ENCODE data around the gene GATA5.

GATA5 gene, protein sequence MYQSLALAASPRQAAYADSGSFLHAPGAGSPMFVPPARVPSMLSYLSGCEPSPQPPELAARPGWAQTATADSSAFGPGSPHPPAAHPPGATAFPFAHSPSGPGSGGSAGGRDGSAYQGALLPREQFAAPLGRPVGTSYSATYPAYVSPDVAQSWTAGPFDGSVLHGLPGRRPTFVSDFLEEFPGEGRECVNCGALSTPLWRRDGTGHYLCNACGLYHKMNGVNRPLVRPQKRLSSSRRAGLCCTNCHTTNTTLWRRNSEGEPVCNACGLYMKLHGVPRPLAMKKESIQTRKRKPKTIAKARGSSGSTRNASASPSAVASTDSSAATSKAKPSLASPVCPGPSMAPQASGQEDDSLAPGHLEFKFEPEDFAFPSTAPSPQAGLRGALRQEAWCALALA

DNA sequence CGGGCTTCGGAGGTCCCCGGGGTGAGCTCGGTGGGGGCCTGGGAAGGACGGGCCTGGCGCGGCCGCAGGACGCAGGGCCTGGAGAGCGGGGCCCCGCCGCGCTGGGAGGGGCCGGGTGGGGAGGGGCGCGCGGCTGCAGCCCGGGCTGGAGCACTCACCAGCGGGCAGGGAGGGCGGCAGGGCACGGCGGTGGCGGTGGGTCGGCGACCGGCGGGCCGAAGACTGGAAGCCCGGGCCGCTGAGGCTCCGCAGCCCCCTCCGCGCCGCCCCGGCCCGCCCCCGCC, at the start of gene GATA5:
TSS of gene GATA5 (minus strand) at position 224 of the 284 bp plus-strand sequence. CDS start 474 bp downstream, outside the sequence.
- DNase-seq (ENCODE audit: low read depth), result no peak

DNA sequence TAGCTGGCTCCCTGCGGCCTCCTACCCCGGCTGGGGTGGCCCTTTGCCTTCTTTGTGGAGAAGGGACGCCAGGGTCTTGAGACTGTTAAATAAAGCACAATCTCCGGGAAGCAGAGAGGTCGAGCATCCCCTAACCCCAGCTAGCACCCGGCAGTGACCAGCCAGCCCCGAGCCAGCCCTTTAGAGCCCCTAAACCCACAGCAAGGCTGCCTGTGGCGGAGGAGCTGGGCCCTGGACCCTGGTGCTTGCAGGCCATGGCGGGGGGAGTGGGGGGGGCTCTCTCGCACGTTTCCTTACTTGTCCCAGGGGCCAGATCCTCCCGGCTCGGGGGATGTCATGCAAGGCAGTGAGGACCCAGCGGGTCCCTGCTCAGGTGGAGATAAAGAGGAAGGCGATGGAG, 49.2 kb upstream of the GATA5 start:
- no peak for DNase-seq (ENCODE audit: low read depth)

DNA sequence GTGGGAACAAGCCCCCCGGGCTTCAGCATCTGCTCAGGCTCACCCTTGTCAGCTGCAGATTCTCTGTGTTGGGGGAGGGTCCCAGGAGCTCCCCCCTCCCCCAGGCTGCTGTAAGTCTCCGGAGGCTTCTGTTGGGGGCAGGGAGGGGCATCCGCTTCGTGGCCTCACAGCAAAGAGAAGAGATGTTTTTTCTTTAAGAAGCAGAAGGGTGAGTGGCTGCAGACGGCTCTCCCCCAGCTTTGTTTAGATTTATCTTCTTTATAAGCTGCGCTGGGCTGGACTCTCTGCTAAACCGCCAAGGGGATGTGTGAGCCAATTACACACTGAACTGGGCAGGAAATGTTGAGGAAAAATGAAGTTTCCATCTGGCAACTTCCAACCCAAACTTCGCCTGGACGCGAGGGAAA, 48.7 kb upstream of the GATA5 start:
- no peak for DNase-seq (ENCODE audit: low read depth)

DNA sequence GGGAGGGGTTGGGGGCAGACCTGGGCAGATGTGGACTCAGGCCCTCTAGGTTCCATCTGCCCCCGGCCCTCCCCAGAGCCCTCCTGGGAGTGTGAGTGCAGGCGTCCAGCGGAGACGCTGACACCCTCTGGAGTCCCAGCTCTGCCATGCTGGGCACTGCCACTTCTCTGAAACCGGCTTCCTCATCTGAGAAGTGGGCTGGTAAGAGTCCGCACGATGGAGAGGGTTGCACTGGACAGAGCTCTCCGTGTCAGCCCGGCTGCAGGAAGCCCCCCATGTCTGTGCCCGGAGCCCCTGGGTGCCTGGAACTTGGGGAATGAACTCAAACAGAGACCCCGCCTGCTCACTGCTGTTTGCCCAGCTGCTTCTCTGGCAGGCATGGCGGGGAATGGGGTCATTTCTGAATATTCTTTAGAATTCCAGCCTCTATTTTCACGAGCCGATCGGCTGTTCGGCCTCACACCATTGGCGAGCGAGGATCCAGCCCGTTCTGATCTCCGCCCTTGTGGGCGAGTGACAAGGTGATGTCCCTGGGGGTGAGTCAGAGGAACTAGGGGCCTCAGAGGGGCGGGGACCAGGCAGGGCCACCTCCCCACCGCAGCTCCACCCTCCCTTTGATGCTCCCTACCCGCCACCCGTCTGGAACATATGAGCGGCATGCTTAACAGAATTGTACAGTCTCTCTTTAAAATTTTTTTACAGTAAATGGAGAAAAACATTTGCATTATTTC, 47.8 kb upstream of the GATA5 start:
- no peak for DNase-seq (ENCODE audit: low read depth)

DNA sequence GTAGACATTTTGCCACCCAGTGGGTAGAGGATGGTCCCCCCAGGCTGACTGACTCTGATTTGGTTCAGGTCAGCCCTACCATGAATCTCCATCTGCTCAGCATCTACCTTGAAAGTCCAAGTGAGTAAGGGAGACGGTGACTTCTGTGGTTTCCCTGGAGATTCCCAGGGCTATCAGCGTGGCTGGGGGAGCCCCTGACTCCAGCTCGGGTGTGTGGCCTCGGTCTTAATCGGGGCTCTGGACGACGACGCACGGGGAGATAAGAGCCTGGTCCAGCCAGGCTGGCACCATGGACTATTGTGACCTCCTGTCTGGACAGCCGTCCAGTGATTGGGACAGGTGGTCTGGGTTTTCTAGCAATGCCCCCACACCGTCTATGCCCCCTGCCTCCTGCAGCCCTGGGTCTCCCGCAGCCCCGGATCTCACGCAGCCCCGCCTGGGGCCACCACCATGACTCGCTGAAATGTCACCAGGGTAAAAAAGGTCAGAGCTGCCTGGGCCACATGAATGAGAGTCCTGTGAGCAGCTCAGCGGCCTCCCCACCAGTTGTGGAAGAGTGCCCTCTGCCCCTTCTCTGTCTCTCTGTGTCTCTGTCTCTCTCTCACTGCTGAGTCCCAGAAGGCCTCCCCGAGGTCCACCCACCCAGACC, 47.1 kb upstream of the GATA5 start:
- DNase-seq (ENCODE audit: low read depth), result no peak

DNA sequence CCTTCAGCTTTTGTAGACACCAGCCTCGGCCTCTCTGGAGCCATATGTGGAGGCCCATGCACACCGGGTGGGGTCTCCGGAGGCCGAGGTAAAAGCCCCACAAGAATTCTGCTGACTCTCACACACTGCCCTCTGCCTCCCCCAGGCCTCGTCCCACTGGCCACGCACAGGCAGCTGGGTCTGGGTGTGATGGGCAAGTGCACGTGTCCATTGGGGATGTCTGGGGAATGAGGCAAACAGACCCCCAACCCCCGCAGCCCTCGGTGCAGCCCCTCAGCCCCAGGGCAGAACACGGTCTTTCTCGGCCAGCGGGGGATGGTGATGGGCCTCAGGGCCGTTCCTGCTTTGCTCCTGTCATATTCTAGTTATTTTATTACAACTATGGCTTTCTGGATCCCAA, 44.0 kb upstream of the GATA5 start:
- DNase-seq (ENCODE audit: low read depth), result no peak

DNA sequence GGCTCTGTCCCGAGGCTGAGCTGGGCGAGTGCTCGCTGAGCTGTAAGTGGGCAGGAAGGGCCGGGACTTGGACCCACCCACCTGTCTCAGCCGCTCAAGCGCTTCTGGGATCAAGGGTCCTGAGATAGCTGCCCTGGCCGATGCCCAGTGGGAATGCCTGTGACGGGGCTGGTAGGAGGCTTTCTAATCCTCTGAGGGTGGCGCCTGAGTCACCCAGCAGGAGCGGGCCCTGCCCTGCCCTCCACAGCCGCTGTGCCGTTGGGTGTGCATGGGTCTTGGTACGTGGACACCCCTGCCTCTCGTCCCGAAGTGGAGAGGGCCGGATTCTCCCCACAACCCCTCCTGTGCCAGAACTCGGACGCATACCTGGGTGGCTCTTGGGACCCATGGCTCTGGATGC, 43.1 kb upstream of the GATA5 start:
- no peak for DNase-seq (ENCODE audit: low read depth)

DNA sequence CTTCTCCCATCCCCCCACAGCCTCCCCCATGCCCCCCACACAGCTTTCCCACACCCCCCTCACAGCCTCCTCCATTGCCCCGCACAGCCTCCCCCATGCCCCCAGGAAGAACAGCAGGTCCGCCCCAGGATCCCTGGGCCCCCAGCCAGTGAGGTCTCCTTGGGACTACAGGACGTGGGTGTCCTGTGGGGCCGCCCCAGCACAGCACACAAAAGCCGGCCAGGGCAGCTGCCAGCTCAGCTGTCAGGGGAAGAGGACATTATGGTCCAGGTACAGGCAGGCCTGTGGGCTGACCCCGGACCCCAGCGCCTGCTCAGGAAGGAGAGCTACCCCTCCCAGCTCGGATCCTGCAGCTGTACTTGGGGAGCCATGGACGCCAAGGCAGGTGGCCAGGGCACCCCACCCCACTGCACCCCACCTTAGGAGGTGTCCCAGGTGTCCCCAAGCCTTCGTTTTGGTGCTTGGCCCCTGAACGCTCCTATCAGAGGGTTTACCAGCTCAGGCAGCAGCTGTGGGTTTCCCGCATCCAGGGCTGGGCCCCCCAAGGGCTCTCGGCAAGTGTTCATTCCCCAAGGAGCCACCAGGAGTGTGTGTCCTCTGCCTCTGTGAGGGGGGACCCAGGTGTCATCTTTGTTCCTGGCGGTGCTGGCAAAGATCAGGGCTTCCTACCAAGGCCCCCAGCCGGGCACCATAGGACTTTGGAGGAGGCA, 42.3 kb upstream of the GATA5 start:
- DNase-seq (ENCODE audit: low read depth), result no peak

DNA sequence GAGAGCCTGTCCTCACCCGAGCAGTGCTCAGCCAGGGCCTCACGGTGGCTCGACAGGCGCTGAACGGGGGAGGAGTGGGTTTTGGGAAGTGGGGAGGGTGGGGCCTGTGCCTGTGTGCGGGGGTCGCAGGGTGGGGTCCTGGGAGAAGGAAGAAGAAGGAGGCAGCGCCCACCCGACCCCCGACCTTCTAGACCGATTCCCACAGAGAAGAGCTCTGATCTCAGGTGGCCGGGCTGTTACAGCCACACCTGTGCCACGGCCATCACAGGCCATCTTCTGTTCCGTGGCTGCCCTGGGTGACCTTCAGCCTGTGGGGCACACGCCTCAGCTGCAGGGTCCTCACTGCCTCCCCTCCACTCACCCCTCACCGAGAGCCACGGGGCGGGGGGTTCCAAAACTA, 41.4 kb upstream of the GATA5 start:
- DNase-seq (ENCODE audit: low read depth), result no peak

DNA sequence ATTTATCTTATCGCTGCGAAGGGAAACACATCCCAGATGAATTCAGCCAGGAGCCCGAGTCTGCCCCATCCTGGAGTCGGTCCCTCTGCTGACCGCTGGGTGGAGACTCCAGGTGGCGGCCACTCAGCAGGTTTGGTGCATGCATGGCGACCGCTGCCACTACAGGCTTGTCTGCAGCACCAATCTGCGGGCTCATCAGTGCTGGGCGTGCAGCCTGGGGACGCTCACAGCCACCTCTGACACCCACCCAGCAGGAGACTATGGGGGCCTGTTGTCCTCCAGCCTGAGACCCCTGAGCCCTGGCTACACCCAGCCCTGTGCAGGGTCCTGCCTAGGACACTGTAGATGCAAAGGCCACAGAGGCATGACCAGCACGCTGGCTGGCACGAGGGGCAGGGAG, 40.5 kb upstream of the GATA5 start:
- DNase-seq (ENCODE audit: low read depth), result no peak

DNA sequence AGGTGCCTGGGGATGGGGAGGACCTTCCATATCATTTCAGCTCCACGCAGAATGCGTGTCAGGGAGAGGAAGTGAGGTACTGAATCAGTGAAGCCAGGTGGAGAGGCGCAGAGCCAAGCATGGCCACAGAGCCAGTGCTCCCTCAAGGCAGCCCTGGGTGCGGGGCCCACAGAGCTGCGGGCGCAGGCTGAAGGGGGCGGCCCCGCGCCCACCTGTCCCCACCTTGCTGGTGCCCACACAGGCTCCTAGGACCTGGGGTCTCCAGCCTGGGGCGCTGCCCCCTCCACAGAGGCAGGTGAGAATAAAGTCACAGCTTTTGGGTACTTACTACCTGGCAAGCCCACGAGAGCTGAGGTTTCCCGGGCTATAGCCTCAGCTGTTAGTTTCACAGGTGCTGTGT, 40.0 kb upstream of the GATA5 start:
- DNase-seq (ENCODE audit: low read depth), result no peak

DNA sequence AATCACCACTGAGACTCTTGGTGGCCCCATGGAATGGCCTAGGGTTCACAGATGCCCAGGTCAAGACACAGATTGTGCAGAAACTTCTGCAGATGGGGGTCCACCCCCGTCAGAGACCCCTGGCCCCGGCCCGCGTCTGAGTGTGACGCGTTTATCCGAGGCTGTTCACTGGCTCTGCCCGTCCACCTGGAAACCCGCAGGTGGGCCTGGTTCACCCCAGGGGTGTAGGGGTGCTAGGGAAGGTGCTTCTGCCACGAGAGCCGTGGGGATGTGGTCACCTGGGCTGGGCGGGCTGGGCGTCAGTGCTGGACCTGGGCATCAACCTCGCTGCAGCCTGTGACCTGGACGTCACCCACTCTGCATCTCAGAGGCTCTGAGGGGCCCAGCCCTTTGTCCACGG, 39.5 kb upstream of the GATA5 start:
- DNase-seq (ENCODE audit: low read depth), result no peak

DNA sequence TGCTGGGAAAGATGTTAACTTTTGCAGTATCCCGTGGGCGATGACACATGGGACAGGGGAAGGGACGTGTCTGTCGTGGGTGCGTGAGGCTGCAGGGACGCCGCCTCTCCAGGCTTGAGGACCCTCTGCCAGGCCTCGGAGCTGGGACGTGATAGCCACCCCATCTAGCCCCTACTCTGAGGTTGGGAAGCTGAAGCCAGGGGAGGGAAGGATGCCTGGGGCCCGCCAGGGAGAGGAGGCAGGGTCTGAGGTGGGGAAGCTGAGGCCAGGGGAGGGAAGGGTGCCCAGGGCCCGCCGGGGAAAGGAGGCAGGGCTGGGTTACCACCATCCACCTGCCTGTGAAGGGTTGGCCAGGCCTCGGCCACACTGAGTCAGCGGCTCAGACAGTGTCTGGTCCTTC, 38.2 kb upstream of the GATA5 start:
- DNase-seq (ENCODE audit: low read depth), result no peak

DNA sequence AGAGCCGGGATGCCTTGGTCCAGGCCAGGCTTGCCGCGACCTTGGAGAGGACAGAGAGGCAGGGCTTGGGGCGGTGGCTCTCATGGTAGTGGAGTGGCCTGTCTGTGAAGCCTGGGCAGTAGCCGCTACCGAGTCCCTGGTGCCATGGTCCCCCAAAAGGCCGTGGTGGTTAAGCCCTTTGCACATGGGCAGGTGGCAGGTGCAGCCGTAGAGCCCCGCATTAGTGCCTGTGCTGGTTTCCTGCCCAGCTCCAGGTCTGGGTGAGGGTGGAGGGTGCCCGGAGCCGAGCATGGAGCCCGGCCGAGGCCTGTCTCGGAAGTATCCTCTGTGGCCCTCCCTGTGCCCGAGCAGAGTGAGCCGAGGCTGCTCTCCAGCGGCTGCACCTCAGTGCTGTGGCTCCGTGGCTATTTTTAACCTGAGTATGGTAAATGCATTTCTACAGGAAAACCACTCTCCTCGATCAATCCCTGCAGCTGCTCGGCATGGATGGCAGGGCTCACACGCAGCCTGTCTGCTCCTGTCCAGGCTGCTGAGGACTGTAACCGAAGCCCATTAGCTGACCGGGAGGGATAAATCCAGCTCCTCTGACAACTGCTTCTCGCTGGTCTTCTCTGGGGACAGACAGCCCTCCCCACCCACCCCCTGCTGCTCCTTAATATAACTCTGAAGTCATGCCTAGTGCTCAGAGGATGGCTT, 36.3 kb upstream of the GATA5 start:
- no peak for DNase-seq (ENCODE audit: low read depth)

DNA sequence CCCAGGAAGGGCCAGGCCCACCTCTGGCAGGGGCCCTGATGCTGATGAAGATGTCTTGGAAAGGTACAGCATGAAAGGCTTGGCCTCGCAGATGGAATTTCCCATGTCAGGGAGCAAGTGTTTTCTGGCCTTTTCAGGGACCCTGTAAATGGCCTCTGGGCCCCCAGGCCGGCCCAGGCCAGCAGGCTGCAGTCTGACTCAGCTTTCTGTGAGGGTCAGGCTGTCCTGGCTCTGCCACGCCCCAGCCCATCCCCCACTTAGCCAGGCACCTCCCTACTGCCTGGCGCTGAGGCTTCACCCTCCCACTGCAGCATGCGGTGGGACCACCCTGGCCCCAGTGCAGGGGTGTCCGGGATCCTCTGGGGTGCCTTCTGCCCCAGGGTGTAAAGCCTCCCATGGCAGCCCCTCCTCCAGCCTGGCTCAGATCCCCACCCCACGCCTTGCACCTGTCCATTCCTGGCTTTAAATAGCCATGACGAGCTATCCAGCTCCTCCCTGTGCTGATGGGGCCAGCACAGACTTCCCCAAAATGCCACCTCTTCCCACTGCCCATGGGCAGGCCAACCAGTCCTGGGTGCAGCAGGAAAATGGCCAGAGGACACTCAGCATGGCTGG, 35.6 kb upstream of the GATA5 start:
- no peak for DNase-seq (ENCODE audit: low read depth)

DNA sequence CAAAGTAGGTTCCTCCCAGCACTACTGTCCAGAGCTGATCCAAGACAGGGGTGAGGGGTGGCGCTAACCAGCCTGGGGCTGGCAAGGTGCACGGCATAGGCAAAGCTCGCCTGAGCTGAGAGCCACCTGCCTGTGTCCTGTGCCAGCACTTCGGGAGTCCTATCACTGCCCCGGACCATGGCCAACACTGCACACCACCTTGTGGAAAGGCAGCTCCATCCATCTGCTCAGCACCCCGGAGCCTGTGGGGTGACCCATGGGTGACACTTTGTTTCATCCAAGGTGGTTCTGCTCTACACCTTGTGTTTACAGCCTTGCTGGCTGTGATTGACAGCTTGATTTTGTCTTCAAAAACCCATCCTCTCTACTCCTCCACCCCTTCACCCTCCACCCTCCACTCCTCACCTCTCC, 32.9 kb upstream of the GATA5 start:
- DNase-seq (ENCODE audit: low read depth), result no peak

DNA sequence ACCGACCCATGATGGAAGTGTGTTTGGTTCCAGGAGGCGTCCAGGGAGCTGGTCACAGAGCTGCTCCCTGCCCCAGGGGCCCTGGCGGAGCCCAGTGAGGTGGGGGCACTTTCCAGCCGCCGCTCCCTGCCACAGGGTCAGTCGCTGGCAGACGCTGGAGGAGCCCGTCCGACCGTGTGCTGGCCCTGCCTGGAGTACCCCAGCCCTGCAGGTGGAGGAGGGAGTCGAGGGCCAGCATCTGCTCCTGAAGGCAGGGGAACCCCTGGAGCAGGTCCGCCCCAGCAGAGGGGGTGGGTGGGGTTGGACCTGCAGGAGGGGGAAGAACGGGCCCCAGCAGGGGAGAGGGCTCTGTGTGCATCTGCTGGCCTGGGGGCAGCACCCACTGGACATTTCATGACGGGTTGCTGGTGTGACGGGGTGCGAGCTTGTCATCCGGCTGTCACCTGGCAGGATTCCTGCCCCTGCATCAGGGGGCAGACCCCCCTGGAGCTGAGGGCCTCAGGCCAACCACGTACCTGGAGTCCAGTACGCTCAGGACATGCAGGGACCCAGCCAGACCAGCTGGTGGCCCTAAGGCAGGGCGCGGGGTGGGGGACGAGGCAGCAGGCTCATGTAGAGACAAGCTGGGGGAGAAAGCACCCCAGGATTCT, 32.3 kb upstream of the GATA5 start:
- no peak for DNase-seq (ENCODE audit: low read depth)

DNA sequence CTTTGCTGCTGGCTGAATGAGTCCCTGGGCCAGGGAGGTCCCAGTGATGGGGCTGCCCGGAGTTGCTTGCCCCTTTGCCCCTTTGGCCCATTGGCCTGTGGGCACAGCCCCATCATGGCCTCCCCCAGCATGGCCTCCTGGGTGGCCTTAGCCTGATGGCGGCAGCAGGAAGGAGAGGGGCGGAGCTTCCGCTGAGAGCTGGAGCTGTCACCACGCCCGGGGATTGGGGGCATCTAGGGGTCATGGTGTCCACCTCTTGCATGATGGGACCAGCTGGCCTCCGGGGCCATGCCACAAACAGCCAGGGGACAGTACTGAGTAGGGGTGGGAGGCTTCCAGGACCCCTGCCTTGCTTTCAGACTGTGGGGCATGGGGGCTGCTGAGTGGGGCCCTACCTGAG, 31.5 kb upstream of the GATA5 start:
- DNase-seq (ENCODE audit: low read depth), result no peak

DNA sequence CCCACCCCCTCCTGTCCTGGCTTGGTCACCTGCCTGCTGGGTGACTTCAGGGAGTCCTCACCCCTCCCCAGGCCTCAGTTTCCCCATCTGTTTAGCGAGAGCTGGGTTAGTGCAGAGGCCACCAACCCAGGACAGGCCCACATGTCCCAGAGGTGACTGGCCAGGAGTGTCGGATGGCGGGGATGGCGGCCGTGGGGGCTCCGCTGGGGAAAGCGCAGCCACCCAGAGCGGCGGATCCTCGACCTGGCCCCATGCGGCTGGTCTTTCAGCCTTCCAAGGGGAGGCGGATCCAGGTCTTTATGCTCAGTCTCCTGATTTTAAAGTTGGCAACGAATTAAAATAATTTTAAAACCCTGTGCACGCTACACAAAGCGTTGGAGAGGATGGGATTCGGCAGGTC, 31.0 kb upstream of the GATA5 start:
- no peak for DNase-seq (ENCODE audit: low read depth)

DNA sequence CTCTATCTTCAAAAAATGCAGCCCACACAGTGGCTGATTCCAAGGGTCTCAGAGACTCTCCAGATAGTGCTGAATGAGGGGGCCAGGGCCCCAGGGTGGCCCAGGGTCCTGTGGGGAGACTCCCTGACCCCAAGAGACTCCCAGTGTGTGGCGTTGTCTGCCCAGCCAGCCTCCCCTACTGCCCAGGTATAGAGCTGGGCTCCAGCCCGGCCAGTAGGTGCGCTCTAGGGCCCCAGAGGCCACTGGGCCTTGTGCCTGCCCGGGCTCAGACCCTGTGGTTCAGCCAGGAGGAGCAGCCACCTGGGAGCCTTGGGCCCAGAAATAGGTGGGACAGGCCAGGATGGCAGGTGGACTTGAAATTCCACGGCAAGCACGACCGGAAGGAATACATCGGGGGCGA, 30.3 kb upstream of the GATA5 start:
- DNase-seq (ENCODE audit: low read depth), result no peak

All from activated T-helper 1 cell treated with Interleukin-2 at 50 U/mL for 16 hours (primary cell).